ENCODE measurements around the gene SLC49A3. TPM values are rescaled to one million over a fixed set of nuclear protein-coding genes. Genes with fewer than 3 reads are reported as not detected.

Gene SLC49A3
- total and polyA plus RNA-seq, 7 donors = 1.6 to 3.7 (median 3.0) TPM

DNA sequence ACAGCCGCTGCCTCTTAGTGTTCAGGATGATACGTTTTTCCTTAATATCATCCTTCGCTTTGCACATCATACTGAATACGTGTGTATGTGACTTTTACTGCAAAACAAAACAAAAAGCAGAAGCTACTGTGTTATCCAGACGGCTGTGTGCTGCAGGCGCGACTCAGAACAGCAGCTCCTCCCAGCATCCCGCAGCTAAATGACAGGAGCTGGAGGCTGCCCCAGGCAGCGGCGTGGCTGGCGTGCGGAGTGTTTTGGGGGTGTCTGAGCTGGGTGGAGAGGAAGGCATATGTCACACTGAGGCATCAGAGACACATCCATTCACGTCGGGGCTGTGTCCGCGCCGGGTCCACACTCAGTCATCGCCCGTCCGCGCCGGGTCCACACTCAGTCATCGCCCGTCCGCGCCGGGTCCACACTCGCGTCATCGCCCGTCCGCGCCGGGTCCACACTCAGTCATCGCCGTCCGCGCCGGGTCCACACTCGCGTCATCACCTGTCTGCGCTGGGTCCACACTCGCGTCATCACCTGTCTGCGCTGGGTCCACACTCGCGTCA lies 33.3 kb upstream of the SLC49A3 start:
- DNase-seq (no peak), ATAC-seq (no peak)
- Histone ChIP-seq H3K9me3 (no peaks in the 10 kb centered on the region), H3K27ac (no peak overlapping the region), H3K27me3 (ENCODE audit: insufficient read depth in 3 of 3, low read length in 2 of 3) (no peaks in the 10 kb centered on the region), H3K4me3 (no peak overlapping the region), H3K4me1 (no peaks in the 10 kb centered on the region), H3K36me3 (ENCODE audit: insufficient read depth in 1 of 2, low read depth in 1 of 2) (no peaks in the 10 kb centered on the region)
- TF ChIP-seq, protein P1, sequence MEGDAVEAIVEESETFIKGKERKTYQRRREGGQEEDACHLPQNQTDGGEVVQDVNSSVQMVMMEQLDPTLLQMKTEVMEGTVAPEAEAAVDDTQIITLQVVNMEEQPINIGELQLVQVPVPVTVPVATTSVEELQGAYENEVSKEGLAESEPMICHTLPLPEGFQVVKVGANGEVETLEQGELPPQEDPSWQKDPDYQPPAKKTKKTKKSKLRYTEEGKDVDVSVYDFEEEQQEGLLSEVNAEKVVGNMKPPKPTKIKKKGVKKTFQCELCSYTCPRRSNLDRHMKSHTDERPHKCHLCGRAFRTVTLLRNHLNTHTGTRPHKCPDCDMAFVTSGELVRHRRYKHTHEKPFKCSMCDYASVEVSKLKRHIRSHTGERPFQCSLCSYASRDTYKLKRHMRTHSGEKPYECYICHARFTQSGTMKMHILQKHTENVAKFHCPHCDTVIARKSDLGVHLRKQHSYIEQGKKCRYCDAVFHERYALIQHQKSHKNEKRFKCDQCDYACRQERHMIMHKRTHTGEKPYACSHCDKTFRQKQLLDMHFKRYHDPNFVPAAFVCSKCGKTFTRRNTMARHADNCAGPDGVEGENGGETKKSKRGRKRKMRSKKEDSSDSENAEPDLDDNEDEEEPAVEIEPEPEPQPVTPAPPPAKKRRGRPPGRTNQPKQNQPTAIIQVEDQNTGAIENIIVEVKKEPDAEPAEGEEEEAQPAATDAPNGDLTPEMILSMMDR (IDR thresholded peaks at IDR 0.05) = no peak
- intact Hi-C loops (cut with DNase I) = no loop called here
- WGBS, 3 donors = 95 to 97% (median 96%) methylated on average over 39 to 47 of the region's 47 CpGs

DNA sequence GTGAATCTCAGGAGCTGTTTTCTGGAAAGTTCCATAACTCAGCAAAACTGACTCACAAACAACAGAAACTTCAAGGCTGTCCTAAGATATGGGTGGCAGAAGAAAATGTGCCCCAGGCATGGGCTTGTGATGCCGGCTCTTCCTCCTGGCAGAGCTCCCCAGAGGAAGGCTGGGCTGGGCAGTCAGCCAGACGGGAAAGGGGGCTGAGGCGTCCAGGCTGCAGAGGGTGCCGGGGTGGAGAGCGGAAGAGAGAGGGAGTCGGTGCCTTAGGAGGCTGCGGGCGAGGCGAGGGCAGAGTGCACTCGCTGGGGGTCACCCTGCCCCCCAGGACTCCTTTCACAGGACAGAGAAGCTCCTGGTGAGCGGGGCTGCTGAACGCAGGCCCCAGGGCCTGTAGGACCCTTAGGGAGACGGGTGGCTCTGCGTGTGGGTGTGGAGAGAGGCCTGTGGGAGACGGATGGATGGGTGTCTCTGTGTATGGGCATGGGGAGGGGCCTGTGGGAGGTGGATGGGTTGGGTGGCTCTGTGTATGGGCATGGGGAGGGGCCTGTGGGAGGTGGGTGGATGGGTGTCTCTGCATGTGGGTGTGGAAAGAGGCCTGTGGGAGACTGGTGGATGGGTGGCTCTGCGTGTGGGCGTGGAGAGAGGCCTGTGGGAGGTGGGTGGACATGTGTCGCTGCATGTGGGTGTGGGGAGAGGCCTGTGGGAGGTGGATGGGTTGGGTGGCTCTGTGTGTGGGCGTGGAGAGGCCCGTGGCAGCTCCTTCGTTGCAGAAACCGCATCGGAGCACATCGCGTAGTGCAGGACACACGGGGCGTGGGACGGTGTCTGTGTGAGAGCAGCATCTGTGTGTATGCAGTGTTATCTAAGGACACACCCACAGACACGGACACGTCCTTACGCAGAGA lies 32.6 kb upstream of the SLC49A3 start:
- WGBS, 3 donors = 65 to 73% (median 65%) methylated on average over 31 of the region's 31 CpGs
- Histone ChIP-seq H3K9me3 (no peaks in the 10 kb centered on the region), H3K36me3 (ENCODE audit: insufficient read depth in 1 of 2, low read depth in 1 of 2) (no peaks in the 10 kb centered on the region), H3K27ac (no peak overlapping the region), H3K4me3 (no peak overlapping the region), H3K27me3 (ENCODE audit: insufficient read depth in 3 of 3, low read length in 2 of 3) (no peaks in the 10 kb centered on the region), H3K4me1 (no peaks in the 10 kb centered on the region)
- intact Hi-C loops (cut with DNase I) = no loop called here
- DNase-seq = no peak
- ATAC-seq = peak in 1 of 4 donors; percentile 14
- TF ChIP-seq, protein P1 (IDR thresholded peaks at IDR 0.05) = no peak

DNA sequence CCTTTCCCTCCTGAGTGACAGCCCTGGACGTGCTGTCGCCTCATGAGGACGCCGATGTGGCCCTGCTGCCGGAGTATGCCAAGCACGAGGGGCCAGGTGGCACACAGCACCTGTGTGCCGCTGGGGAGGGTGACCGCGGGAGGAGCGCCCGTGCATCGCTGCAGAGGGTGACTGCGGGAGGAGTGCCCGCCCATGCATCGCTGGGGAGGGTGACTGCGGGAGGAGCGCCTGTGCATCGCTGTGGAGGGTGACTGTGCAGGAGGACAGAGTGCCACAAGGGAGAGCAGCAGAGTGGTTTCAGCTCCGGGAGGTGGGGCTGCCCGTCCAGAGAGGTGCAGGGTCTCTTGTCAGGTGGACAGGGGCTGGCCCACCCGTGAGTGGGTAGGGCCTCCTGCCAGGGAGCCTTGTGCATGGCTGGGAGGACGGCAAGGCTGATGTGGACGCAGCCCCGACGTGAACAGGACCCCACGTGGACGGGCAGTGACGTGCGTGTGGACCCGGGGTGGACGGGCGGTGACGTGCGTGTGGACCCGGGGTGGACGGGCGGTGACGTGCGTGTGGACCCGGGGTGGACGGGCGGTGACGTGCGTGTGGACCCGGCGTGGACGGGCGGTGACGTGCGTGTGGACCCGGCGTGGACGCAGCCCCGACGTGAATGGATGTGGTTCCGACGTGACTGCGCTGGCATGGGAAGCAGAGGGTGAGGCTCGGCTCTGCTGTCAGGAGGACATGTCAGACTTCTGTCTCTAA lies 31.3 kb upstream of the SLC49A3 start:
- intact Hi-C loops (cut with DNase I) = no loop called here
- Histone ChIP-seq H3K27me3 (ENCODE audit: insufficient read depth in 3 of 3, low read length in 2 of 3) (no peaks in the 10 kb centered on the region), H3K4me3 (no peak overlapping the region), H3K27ac (no peak overlapping the region), H3K36me3 (ENCODE audit: insufficient read depth in 1 of 2, low read depth in 1 of 2) (no peaks in the 10 kb centered on the region), H3K4me1 (no peaks in the 10 kb centered on the region), H3K9me3 (no peaks in the 10 kb centered on the region)
- TF ChIP-seq, protein P1 (IDR thresholded peaks at IDR 0.05) = no peak
- ATAC-seq = peak in 1 of 4 donors; percentile 11
- WGBS, 3 donors = 92 to 94% (median 93%) methylated on average over 59 of the region's 59 CpGs
- no peak for DNase-seq

DNA sequence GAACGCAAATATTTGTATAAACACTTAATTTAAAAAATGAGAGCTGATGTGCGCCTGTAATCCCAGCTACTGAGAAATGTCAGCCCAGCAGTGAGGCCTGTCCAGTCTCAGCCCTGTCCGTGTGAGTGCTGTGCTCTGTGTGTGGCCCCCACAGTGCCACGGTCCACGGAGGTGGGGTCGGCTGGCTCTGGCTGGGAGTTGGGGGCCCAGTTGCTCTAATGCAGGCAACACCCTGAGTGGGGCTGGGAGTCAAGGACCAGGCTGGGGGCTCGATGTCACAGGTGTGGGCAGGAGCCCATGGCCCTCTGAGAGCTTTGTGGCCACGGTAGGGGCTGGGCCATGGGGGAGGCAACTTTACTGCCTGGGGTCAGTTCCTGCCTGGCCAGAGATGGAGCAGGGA lies 29.5 kb upstream of the SLC49A3 start:
- Histone ChIP-seq H3K27me3 (ENCODE audit: insufficient read depth in 3 of 3, low read length in 2 of 3) (no peaks in the 10 kb centered on the region), H3K4me1 (no peaks in the 10 kb centered on the region), H3K27ac (no peak overlapping the region), H3K4me3 (no peak overlapping the region), H3K9me3 (no peaks in the 10 kb centered on the region), H3K36me3 (ENCODE audit: insufficient read depth in 1 of 2, low read depth in 1 of 2) (no peaks in the 10 kb centered on the region)
- DNase-seq (no peak), ATAC-seq (peak in 2 of 4 donors; percentile 25 to 35)
- intact Hi-C loops (cut with DNase I) = no loop called here
- WGBS, 3 donors = 74 to 79% (median 76%) methylated on average over 8 of the region's 8 CpGs
- TF ChIP-seq, protein P1 (IDR thresholded peaks at IDR 0.05) = no peak
